ENCODE data around the gene TMEM9B.

GRCh38 chr11:8941341-8942103 lies 22.7 kb downstream of the TMEM9B start:
- no peak for TF ChIP-seq POLR2A (IDR thresholded peaks at IDR 0.05)
- no peak for TF ChIP-seq CTCF (IDR thresholded peaks at IDR 0.05)

Data from right lobe of liver (tissue), 4 donors.